ENCODE results near the gene ZNF619. TPM values are rescaled to one million over a fixed set of nuclear protein-coding genes. Genes with fewer than 3 reads are reported as not detected.

Gene ZNF619
- total RNA-seq (2012; rRNA removed): 2.8 TPM in 2 replicates

- Histone ChIP-seq H3K4me1 (ENCODE audit: control insufficient read depth, insufficient read depth, low read length) (peaks cover 7% of the 10 kb centered on the region), H3K36me3 (ENCODE audit: insufficient read depth, low read length) (peaks cover 3% of the 10 kb centered on the region), H3K27me3 (ENCODE audit: control insufficient read depth, insufficient read depth, low read length) (no peaks in the 10 kb centered on the region), H3K4me3 (ENCODE audit: low read length) (peak within 1 kb of the TSS; percentile 90), H3K9ac (ENCODE audit: low read depth, low read length) (peak within 1 kb of the TSS; percentile 91), H3K9me3 (replicated peaks; ENCODE audit: low read length) (no peaks in the 10 kb centered on the region), H3K4me2 (ENCODE audit: low read length) (peak within 1 kb of the TSS; percentile 89)
Observed at GRCh38 chr3:40476478-40477470, at the start of gene ZNF619. Gene ZNF619, plus strand, starts transcription at chr3:40477122. Its CDS starts 858 bp downstream, at chr3:40477980.

- H3K4me2 ChIP-seq (ENCODE audit: low read length): no peak overlapping the region
- H3K4me3 ChIP-seq (ENCODE audit: low read length): no peak overlapping the region
- H3K27me3 ChIP-seq (ENCODE audit: control insufficient read depth, insufficient read depth, low read length): no peaks in the 10 kb centered on the region
- H3K4me1 ChIP-seq (ENCODE audit: control insufficient read depth, insufficient read depth, low read length): no peaks in the 10 kb centered on the region
- no peak overlapping the region for H3K9ac ChIP-seq (ENCODE audit: low read depth, low read length)
- no peaks in the 10 kb centered on the region for H3K9me3 ChIP-seq (replicated peaks; ENCODE audit: low read length)
- H3K36me3 ChIP-seq (ENCODE audit: insufficient read depth, low read length): no peaks in the 10 kb centered on the region
Observed at GRCh38 chr3:40432793-40433192, 44.1 kb upstream of the ZNF619 start.

GRCh38 chr3:40437889-40438288, 39.0 kb upstream of the ZNF619 start:
- no peaks in the 10 kb centered on the region for H3K9me3 ChIP-seq (replicated peaks; ENCODE audit: low read length)
- H3K4me1 ChIP-seq (ENCODE audit: control insufficient read depth, insufficient read depth, low read length): no peaks in the 10 kb centered on the region
- no peaks in the 10 kb centered on the region for H3K36me3 ChIP-seq (ENCODE audit: insufficient read depth, low read length)
- no peak overlapping the region for H3K4me2 ChIP-seq (ENCODE audit: low read length)
- H3K9ac ChIP-seq (ENCODE audit: low read depth, low read length): no peak overlapping the region
- no peak overlapping the region for H3K4me3 ChIP-seq (ENCODE audit: low read length)
- H3K27me3 ChIP-seq (ENCODE audit: control insufficient read depth, insufficient read depth, low read length): no peaks in the 10 kb centered on the region

- Histone ChIP-seq H3K4me3 (ENCODE audit: low read length) (no peak overlapping the region), H3K9ac (ENCODE audit: low read depth, low read length) (no peak overlapping the region), H3K36me3 (ENCODE audit: insufficient read depth, low read length) (no peaks in the 10 kb centered on the region), H3K27me3 (ENCODE audit: control insufficient read depth, insufficient read depth, low read length) (no peaks in the 10 kb centered on the region), H3K4me2 (ENCODE audit: low read length) (no peak overlapping the region), H3K9me3 (replicated peaks; ENCODE audit: low read length) (no peaks in the 10 kb centered on the region), H3K4me1 (ENCODE audit: control insufficient read depth, insufficient read depth, low read length) (no peaks in the 10 kb centered on the region)
Observed at GRCh38 chr3:40445062-40445461, 31.9 kb upstream of the ZNF619 start.

- Histone ChIP-seq H3K36me3 (ENCODE audit: insufficient read depth, low read length) (no peaks in the 10 kb centered on the region), H3K9ac (ENCODE audit: low read depth, low read length) (no peak overlapping the region), H3K4me1 (ENCODE audit: control insufficient read depth, insufficient read depth, low read length) (no peaks in the 10 kb centered on the region), H3K4me2 (ENCODE audit: low read length) (no peak overlapping the region), H3K4me3 (ENCODE audit: low read length) (no peak overlapping the region), H3K27me3 (ENCODE audit: control insufficient read depth, insufficient read depth, low read length) (no peaks in the 10 kb centered on the region), H3K9me3 (replicated peaks; ENCODE audit: low read length) (no peaks in the 10 kb centered on the region)
Observed at GRCh38 chr3:40445880-40446279, 31.0 kb upstream of the ZNF619 start.

GRCh38 chr3:40450438-40450837, 26.5 kb upstream of the ZNF619 start:
- Histone ChIP-seq H3K4me1 (ENCODE audit: control insufficient read depth, insufficient read depth, low read length) (peaks cover 8% of the 10 kb centered on the region), H3K9me3 (replicated peaks; ENCODE audit: low read length) (no peaks in the 10 kb centered on the region), H3K36me3 (ENCODE audit: insufficient read depth, low read length) (no peaks in the 10 kb centered on the region), H3K9ac (ENCODE audit: low read depth, low read length) (no peak overlapping the region), H3K27me3 (ENCODE audit: control insufficient read depth, insufficient read depth, low read length) (no peaks in the 10 kb centered on the region), H3K4me3 (ENCODE audit: low read length) (no peak overlapping the region), H3K4me2 (ENCODE audit: low read length) (no peak overlapping the region)

GRCh38 chr3:40451551-40451950, 25.4 kb upstream of the ZNF619 start:
- H3K4me1 ChIP-seq (ENCODE audit: control insufficient read depth, insufficient read depth, low read length): peaks cover 8% of the 10 kb centered on the region
- H3K4me3 ChIP-seq (ENCODE audit: low read length): no peak overlapping the region
- H3K27me3 ChIP-seq (ENCODE audit: control insufficient read depth, insufficient read depth, low read length): no peaks in the 10 kb centered on the region
- no peaks in the 10 kb centered on the region for H3K9me3 ChIP-seq (replicated peaks; ENCODE audit: low read length)
- no peak overlapping the region for H3K9ac ChIP-seq (ENCODE audit: low read depth, low read length)
- H3K36me3 ChIP-seq (ENCODE audit: insufficient read depth, low read length): no peaks in the 10 kb centered on the region
- no peak overlapping the region for H3K4me2 ChIP-seq (ENCODE audit: low read length)

GRCh38 chr3:40452057-40452456, 24.9 kb upstream of the ZNF619 start:
- H3K9me3 ChIP-seq (replicated peaks; ENCODE audit: low read length): no peaks in the 10 kb centered on the region
- peak overlapping the region; percentile 98 for H3K4me2 ChIP-seq (ENCODE audit: low read length)
- H3K9ac ChIP-seq (ENCODE audit: low read depth, low read length): peak overlapping the region; percentile 79
- no peaks in the 10 kb centered on the region for H3K27me3 ChIP-seq (ENCODE audit: control insufficient read depth, insufficient read depth, low read length)
- H3K36me3 ChIP-seq (ENCODE audit: insufficient read depth, low read length): no peaks in the 10 kb centered on the region
- H3K4me1 ChIP-seq (ENCODE audit: control insufficient read depth, insufficient read depth, low read length): peaks cover 8% of the 10 kb centered on the region
- peak overlapping the region; percentile 76 for H3K4me3 ChIP-seq (ENCODE audit: low read length)

- Histone ChIP-seq H3K9me3 (replicated peaks; ENCODE audit: low read length) (no peaks in the 10 kb centered on the region), H3K9ac (ENCODE audit: low read depth, low read length) (peak overlapping the region; percentile 79), H3K4me3 (ENCODE audit: low read length) (peak overlapping the region; percentile 76), H3K4me1 (ENCODE audit: control insufficient read depth, insufficient read depth, low read length) (peaks cover 8% of the 10 kb centered on the region), H3K36me3 (ENCODE audit: insufficient read depth, low read length) (peaks cover under 1% of the 10 kb centered on the region), H3K4me2 (ENCODE audit: low read length) (peak overlapping the region; percentile 98), H3K27me3 (ENCODE audit: control insufficient read depth, insufficient read depth, low read length) (no peaks in the 10 kb centered on the region)
Observed at GRCh38 chr3:40452562-40452875, 24.4 kb upstream of the ZNF619 start.

- Histone ChIP-seq H3K4me1 (ENCODE audit: control insufficient read depth, insufficient read depth, low read length) (peaks cover 10% of the 10 kb centered on the region), H3K36me3 (ENCODE audit: insufficient read depth, low read length) (peaks cover 6% of the 10 kb centered on the region), H3K4me2 (ENCODE audit: low read length) (peak overlapping the region; percentile 98), H3K27me3 (ENCODE audit: control insufficient read depth, insufficient read depth, low read length) (no peaks in the 10 kb centered on the region), H3K9me3 (replicated peaks; ENCODE audit: low read length) (no peaks in the 10 kb centered on the region), H3K9ac (ENCODE audit: low read depth, low read length) (peak overlapping the region; percentile 79), H3K4me3 (ENCODE audit: low read length) (peak overlapping the region; percentile 76)
Observed at GRCh38 chr3:40452876-40453730, 23.8 kb upstream of the ZNF619 start.

GRCh38 chr3:40453933-40454332, 23.0 kb upstream of the ZNF619 start:
- peak overlapping the region; percentile 76 for H3K4me3 ChIP-seq (ENCODE audit: low read length)

More at GRCh38 chr3:40453933-40454332, 23.0 kb upstream of the ZNF619 start:
- peaks cover 17% of the 10 kb centered on the region for H3K4me1 ChIP-seq (ENCODE audit: control insufficient read depth, insufficient read depth, low read length)
- H3K36me3 ChIP-seq (ENCODE audit: insufficient read depth, low read length): peaks cover 15% of the 10 kb centered on the region
- no peaks in the 10 kb centered on the region for H3K9me3 ChIP-seq (replicated peaks; ENCODE audit: low read length)
- H3K4me2 ChIP-seq (ENCODE audit: low read length): peak overlapping the region; percentile 98
- H3K27me3 ChIP-seq (ENCODE audit: control insufficient read depth, insufficient read depth, low read length): no peaks in the 10 kb centered on the region
- peak overlapping the region; percentile 79 for H3K9ac ChIP-seq (ENCODE audit: low read depth, low read length)

Measured in skeletal muscle satellite cell (primary cell).